GM23248 (cell line): ENCODE results near the gene FGGY.

Experiments
- EZH2 ChIP-seq: fragments of 200-600 bp; sonication (generic); IDR thresholded peaks from 2 replicates; pipeline ENCODE4 v1.6.1; 2018; ENCODE audit warnings: antibody characterized with exemption, mild to moderate bottlenecking; ENCODE audit not compliant: insufficient read depth, poor library complexity, severe bottlenecking
- EZH2phosphoT487 ChIP-seq: fragments of 200-600 bp; sonication (generic); IDR thresholded peaks from 2 replicates; pipeline ENCODE4 v1.6.1; 2018; ENCODE audit warnings: antibody characterized with exemption, moderate library complexity, mild to moderate bottlenecking, low read depth; ENCODE audit not compliant: insufficient read depth

DNA sequence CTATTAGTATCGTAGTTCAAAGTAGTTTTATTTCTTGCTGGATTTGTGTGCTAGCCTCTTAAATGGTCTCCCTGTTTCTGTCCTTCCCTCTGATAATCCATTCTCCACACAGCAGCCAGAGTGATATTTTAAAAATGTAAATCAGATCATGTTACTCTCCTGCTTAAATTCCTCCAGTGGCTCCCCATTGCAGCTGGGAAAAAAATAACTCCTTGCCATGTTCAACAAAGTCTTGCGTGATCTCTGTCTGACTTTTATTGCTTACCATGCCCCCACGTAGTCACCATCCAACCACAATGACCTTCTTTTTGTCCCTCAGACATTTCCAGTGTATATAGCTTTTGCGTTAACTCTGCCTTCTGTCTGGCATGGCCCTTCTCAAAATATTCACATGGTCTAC is 178.8 kb downstream of the FGGY start:
- TF ChIP-seq EZH2phosphoT487: no peak
- TF ChIP-seq EZH2: no peak
